Stimulated activated naive B cell treated with anti-CD40 and anti-IgM and Interleukin-4, amounts not matched to agents 10 μg/mL and 1 μg/mL and 100 μg/mL, for 72 hours (primary cell): ENCODE results near the gene SLC4A1.

Experiments used
- ATAC-seq, 2 donors: fragments of 150-1000 bp; cut with Tn5 transposase; replicated peaks; 2 replicates each; pipeline ENCODE4 v1.10.0; 2021; ENCODE audit warnings: moderate library complexity in 1 of 2
- DNase-seq: peaks from one replicate; pipeline ENCODE4 v3.0.0; 2021
- H3K27ac Mint-ChIP-seq: one replicate; pipeline ENCODE4 v1.8.0; 2022; ENCODE audit warnings: mild to moderate bottlenecking, mixed read lengths
- H3K27me3 Mint-ChIP-seq, 2 donors: one replicate each; pipeline ENCODE4 v1.8.0; 2022; ENCODE audit warnings: mixed read lengths in 2 of 2
- H3K36me3 Mint-ChIP-seq, 2 donors: one replicate each; pipeline ENCODE4 v1.8.0; 2022; ENCODE audit warnings: mixed read lengths in 2 of 2, mild to moderate bottlenecking in 1 of 2
- H3K4me1 Mint-ChIP-seq, 2 donors: one replicate each; pipeline ENCODE4 v1.8.0; 2022; ENCODE audit warnings: mixed read lengths in 2 of 2, mild to moderate bottlenecking in 1 of 2
- H3K4me3 Mint-ChIP-seq, 2 donors: one replicate each; pipeline ENCODE4 v1.8.0; 2022; ENCODE audit warnings: mild to moderate bottlenecking in 2 of 2, mixed read lengths in 2 of 2, moderate library complexity in 1 of 2
- H3K9me3 Mint-ChIP-seq, 2 donors: one replicate each; pipeline ENCODE4 v1.8.0; 2022; ENCODE audit warnings: mixed read lengths in 2 of 2, mild to moderate bottlenecking in 1 of 2

Gene SLC4A1

GRCh38 chr17:44308320-44308818, 40.4 kb upstream of the SLC4A1 start, which contains the start of gene RUNDC3A:
TSS of gene RUNDC3A (plus strand) at chr17:44308601. CDS start at chr17:44308833, 232 bp downstream.
- peak; percentile 88 to 91 for ATAC-seq
- H3K9me3 Mint-ChIP-seq = no peaks in the 10 kb centered on the region
- H3K36me3 Mint-ChIP-seq = peaks cover 0 to 2% of the 10 kb centered on the region in 2 donors
- peak; percentile 64 for DNase-seq
- peaks cover 65 to 71% of the 10 kb centered on the region in 2 donors for H3K27me3 Mint-ChIP-seq
- H3K27ac Mint-ChIP-seq = no peak within 1 kb of the TSS
- peak within 1 kb of the TSS; percentile 73 to 74 for H3K4me3 Mint-ChIP-seq
- peaks cover 13 to 37% of the 10 kb centered on the region in 2 donors for H3K4me1 Mint-ChIP-seq

DNA sequence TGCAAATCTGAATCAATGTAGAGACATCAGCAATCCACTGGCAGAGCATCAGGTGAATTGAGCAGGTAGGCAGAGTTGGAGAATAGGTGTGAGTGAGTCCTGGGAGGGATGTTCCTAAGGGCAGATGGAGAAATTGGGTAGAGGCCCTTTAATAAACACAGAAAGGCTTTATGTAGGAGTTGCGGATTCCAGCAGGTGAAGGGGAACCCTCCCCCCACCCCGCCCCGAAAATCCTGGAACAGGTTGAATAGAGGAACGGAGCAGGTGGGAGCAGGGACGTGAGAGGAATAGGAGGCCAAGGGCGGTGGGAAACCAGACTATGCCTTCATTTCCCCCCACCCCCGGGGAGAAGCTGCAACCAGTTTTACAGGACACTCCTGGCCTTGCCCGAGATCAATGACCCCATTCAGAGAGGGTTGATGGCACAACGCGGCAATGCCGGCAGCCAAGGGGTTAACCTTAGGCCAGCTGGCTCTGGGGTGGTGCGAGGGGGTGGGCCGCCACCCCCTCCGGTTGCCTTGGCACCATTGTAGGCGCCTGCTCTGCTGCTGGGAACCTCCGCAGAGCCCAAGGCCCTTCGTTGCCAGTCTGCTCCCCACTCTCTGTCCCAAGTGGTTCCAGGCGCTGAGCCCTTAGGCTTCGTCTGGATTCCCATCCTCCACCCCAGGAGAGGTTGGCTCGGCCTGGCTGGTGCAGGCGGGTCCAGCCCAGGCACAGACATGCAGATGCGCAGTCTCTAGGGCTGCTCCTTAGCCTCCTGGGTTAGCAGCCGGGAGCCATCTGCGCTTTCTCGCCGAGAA, 39.7 kb upstream of the SLC4A1 start:
- Mint-ChIP-seq H3K36me3 (peaks cover 0 to 2% of the 10 kb centered on the region in 2 donors), H3K4me3 (peak overlapping the region; percentile 73 to 74), H3K9me3 (no peaks in the 10 kb centered on the region), H3K27me3 (peaks cover 62 to 64% of the 10 kb centered on the region in 2 donors), H3K4me1 (peaks cover 13 to 37% of the 10 kb centered on the region in 2 donors), H3K27ac (no peak overlapping the region)
- peak; percentile 40 to 42 for ATAC-seq
- DNase-seq = no peak

DNA sequence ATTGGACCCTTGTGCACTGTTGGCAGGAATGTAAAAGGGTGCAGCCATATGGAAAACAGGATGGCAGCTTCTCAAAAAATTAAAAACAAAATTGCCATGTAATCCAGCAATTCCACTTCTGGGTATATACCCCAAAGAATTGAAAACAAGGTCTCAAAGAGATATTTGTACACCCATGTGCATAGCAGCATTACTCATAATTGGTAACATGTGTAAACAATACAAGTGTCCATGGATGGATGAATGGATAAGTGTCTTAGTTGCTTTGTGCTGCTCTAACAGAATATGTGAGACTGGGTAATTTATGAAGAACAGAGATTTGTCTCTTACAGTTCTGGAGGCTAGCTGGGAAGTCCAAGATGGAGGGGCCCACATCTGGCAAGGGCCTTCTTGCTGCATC, 36.7 kb upstream of the SLC4A1 start:
- ATAC-seq (no peak), DNase-seq (no peak)
- H3K36me3 Mint-ChIP-seq = no peaks in the 10 kb centered on the region
- H3K9me3 Mint-ChIP-seq = no peaks in the 10 kb centered on the region
- peaks cover 54 to 71% of the 10 kb centered on the region in 2 donors for H3K27me3 Mint-ChIP-seq
- peaks cover 8 to 29% of the 10 kb centered on the region in 2 donors for H3K4me1 Mint-ChIP-seq
- H3K4me3 Mint-ChIP-seq = no peak overlapping the region
- H3K27ac Mint-ChIP-seq = no peak overlapping the region

- no peak overlapping the region for H3K27ac Mint-ChIP-seq
- H3K9me3 Mint-ChIP-seq = no peaks in the 10 kb centered on the region
- H3K36me3 Mint-ChIP-seq = no peaks in the 10 kb centered on the region
- H3K27me3 Mint-ChIP-seq = peaks cover 24 to 54% of the 10 kb centered on the region in 2 donors
- DNase-seq (no peak), ATAC-seq (no peak)
- no peak overlapping the region for H3K4me3 Mint-ChIP-seq
- H3K4me1 Mint-ChIP-seq = no peaks in the 10 kb centered on the region
Measured at GRCh38 chr17:44297975-44298374, 30.0 kb upstream of the SLC4A1 start.

DNA sequence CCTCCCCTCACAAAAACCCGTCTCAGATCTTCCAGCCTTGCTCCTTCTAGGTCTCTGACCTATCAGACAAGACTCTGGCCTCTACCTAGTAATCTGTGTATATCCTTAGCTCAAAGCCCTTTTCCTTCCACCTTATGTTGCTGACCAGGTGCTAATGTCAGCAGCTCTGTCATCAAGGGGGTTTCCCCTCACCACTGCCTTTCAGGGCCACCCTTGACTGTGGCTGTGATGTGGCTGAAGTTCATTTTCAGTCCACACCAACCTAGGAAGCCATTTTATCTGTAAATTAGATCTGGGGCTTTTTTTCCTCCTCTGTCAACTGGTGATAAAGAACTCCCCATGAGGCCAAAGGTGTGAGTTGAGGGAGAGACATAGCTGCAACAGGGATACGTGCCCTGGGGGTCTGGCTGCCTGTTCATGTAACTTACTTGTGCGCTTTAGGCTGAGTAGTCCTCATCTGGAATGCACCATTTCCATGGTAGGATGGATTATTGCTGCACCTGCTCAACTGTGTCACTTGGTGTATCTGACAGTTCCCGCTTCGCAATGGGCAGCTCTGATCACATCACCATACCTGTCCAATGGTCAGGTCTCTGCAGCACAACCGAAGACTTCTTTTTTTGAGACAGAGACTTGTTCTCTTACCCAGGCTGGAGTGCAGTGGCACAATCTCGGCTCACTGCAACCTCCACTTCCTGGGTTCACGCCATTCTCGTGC, 25.7 kb upstream of the SLC4A1 start:
- H3K36me3 Mint-ChIP-seq = no peaks in the 10 kb centered on the region
- H3K9me3 Mint-ChIP-seq = no peaks in the 10 kb centered on the region
- no peak overlapping the region for H3K4me3 Mint-ChIP-seq
- no peak for DNase-seq
- H3K27ac Mint-ChIP-seq = no peak overlapping the region
- no peaks in the 10 kb centered on the region for H3K4me1 Mint-ChIP-seq
- peak; percentile 51 to 60 for ATAC-seq
- H3K27me3 Mint-ChIP-seq = peaks cover 23 to 38% of the 10 kb centered on the region in 2 donors

DNA sequence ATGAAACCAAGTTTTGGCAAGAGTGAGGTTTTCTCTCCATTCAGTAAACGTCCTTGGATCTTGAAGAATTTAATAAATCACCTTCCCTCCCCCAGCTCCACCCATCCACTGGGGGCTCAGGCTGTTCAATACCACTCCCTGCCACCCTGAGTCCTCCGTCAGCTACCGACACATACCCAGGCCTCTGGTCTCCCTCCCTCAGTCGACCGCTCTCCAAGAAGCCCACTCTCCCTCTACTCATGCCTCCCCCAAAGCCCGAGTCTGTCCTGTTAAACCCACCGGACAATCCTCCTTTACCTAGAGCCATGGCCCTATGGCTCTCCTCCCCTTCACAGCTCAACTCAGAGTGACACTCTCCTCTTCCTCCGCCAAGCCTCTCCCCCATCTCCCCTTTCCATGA, 19.7 kb upstream of the SLC4A1 start:
- no peak for DNase-seq
- no peaks in the 10 kb centered on the region for H3K4me1 Mint-ChIP-seq
- no peaks in the 10 kb centered on the region for H3K9me3 Mint-ChIP-seq
- peaks cover 25 to 39% of the 10 kb centered on the region in 2 donors for H3K27me3 Mint-ChIP-seq
- no peak overlapping the region for H3K27ac Mint-ChIP-seq
- no peak for ATAC-seq
- H3K4me3 Mint-ChIP-seq = no peak overlapping the region
- no peaks in the 10 kb centered on the region for H3K36me3 Mint-ChIP-seq

DNA sequence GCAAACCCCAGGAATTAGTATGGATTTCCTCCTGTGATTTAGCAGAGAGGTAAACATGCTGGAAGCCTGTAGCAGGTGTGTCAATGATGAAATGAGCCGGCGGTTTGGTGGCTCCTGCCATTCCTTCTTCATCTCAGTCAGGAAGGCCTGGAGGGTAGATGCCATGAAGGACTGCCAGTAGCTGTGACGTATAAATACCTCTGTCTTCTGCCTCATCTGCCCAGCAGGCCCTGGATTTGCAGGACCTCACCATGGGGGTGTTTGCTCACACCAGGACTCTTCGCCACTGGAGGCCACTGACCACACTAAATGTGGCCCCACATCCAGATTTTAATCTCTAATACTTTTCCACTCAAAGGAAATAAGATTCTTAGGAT, 16.1 kb upstream of the SLC4A1 start:
- no peaks in the 10 kb centered on the region for H3K9me3 Mint-ChIP-seq
- no peaks in the 10 kb centered on the region for H3K36me3 Mint-ChIP-seq
- H3K27me3 Mint-ChIP-seq = peaks cover 21 to 54% of the 10 kb centered on the region in 2 donors
- H3K4me1 Mint-ChIP-seq = peaks cover 12 to 13% of the 10 kb centered on the region in 2 donors
- no peak overlapping the region for H3K4me3 Mint-ChIP-seq
- no peak overlapping the region for H3K27ac Mint-ChIP-seq
- ATAC-seq (no peak), DNase-seq (no peak)

DNA sequence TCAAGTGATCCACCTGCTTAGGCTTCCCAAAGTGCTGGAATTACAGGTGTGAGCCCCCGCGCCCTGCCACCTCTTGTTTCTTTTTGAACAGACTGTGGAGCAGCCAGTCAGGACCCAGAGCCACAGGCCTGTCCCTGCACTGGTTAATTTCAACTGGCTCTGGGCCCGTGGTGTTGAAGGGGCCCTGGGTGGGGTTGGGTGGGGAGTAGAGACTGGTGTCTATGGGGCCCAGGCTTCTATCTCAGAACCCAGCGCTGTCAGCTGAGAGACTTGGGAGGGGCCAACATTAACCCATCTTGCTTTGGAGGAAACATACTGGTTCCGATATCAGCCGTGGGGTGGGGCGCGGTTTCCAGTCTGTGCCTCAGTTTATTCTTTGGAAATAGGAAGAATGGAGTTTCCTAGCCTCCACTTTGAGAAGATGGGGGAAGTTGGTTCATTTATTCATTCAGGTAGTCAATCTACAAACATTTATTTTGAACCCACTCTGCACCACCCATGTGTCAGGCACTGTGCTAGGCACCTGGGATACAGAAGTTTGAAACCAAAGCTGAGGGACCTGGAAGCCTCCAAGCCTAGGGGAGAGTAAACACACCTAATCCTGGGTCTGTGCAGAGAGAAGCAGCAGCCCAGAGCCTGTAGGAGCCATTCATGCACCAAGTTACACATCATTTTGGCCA, 15.5 kb upstream of the SLC4A1 start:
- DNase-seq (no peak), ATAC-seq (no peak)
- Mint-ChIP-seq H3K4me1 (peaks cover 12 to 13% of the 10 kb centered on the region in 2 donors), H3K27me3 (peaks cover 16 to 49% of the 10 kb centered on the region in 2 donors), H3K36me3 (no peaks in the 10 kb centered on the region), H3K4me3 (no peak overlapping the region), H3K9me3 (no peaks in the 10 kb centered on the region), H3K27ac (no peak overlapping the region)

DNA sequence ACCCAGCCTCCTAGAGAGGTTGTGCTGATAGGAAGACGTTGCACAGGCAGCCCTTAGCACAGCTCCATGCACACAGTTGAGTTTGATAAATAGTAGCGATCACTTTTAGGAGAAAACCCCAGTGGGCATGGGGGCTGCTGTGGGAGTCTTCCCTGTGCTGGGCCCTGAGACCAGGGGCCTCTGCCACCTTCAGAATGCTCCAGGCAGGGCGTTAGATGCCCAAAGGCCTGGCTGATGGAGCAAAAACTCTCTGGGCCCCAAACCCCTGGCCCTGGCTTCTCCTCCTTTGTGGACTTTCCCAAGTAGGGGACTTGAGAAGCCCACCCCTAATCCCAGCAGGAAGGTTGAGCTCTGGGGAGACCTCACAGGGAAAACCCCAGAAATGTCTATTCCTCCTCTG, 14.3 kb upstream of the SLC4A1 start:
- H3K9me3 Mint-ChIP-seq = no peaks in the 10 kb centered on the region
- peaks cover 12 to 50% of the 10 kb centered on the region in 2 donors for H3K27me3 Mint-ChIP-seq
- H3K27ac Mint-ChIP-seq = no peak overlapping the region
- ATAC-seq (no peak), DNase-seq (no peak)
- no peaks in the 10 kb centered on the region for H3K36me3 Mint-ChIP-seq
- peaks cover 12 to 13% of the 10 kb centered on the region in 2 donors for H3K4me1 Mint-ChIP-seq
- H3K4me3 Mint-ChIP-seq = no peak overlapping the region

DNA sequence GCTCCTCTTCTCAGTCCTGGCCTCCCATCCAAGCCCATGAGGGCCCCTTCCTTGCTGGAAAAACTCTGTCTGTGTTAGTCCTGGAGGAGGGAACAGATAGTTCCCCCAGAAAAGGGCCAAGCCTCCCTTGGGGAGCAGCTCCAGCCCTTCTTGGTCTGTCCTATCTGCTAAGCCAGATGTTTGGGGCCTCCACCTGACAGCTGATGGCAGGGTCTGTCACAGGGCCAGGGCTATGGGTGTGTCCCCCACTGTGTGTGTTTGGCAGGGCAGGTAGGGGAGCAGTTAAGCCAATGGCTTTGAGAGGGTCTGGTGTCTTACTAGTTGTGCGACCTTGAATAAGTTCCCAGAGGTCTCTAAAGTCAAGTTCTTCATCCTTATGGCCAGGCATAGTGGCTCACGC, 13.6 kb upstream of the SLC4A1 start:
- ATAC-seq = no peak
- Mint-ChIP-seq H3K27ac (no peak overlapping the region), H3K4me1 (peaks cover 12 to 13% of the 10 kb centered on the region in 2 donors), H3K27me3 (peaks cover 12 to 50% of the 10 kb centered on the region in 2 donors), H3K9me3 (no peaks in the 10 kb centered on the region), H3K36me3 (no peaks in the 10 kb centered on the region), H3K4me3 (no peak overlapping the region)
- no peak for DNase-seq

GRCh38 chr17:44280392-44280937, 12.5 kb upstream of the SLC4A1 start:
- H3K27me3 Mint-ChIP-seq = peaks cover 12 to 50% of the 10 kb centered on the region in 2 donors
- no peak overlapping the region for H3K4me3 Mint-ChIP-seq
- H3K27ac Mint-ChIP-seq = no peak overlapping the region

DNA sequence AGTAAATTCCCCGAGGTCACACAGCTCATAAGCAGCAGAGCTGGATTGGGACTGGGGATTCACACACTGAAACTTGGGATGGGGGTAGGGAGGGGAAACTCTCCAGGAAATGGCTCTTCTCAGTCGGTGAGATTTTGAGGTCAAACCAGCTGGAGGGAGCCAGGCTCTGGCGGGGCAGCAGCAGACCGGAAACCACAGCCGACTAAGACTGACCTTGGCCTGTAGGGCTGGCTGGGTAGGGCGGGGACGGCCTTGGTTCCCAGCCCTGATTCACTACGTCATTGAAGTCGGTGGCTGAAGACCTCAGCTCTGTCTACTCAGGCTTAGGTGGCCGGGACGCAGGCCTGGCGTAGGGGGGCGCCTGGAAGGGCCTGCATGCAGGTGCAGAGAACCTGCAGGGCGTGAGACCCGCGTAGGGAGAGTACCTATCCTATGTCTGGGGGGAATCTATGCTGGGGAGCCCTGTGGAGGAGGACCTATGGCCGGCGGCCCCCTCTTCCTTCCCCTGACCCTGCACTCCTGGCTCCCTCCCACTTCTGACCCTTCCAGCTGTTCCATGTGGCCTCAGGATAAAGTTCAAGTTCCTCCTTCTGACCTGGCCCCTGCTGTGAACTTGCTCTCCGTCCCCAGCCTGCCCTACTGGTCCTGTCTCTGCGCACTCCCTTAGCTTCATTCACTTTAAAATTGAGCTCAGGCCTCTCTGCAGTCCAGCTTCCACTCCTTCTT, 11.9 kb upstream of the SLC4A1 start:
- H3K27me3 Mint-ChIP-seq = peaks cover 19 to 51% of the 10 kb centered on the region in 2 donors
- H3K4me1 Mint-ChIP-seq = peaks cover 13 to 15% of the 10 kb centered on the region in 2 donors
- H3K4me3 Mint-ChIP-seq = no peak overlapping the region
- H3K36me3 Mint-ChIP-seq = no peaks in the 10 kb centered on the region
- no peak overlapping the region for H3K27ac Mint-ChIP-seq
- ATAC-seq = peak; percentile 94 to 97
- H3K9me3 Mint-ChIP-seq = no peaks in the 10 kb centered on the region
- DNase-seq = peak; percentile 32

More at GRCh38 chr17:44280392-44280937, 12.5 kb upstream of the SLC4A1 start:
- Mint-ChIP-seq H3K36me3 (no peaks in the 10 kb centered on the region), H3K4me1 (peaks cover 12 to 13% of the 10 kb centered on the region in 2 donors), H3K9me3 (no peaks in the 10 kb centered on the region)
- ATAC-seq (no peak), DNase-seq (no peak)

GRCh38 chr17:44279346-44279665, 11.4 kb upstream of the SLC4A1 start:
- no peak overlapping the region for H3K4me3 Mint-ChIP-seq
- no peak overlapping the region for H3K27ac Mint-ChIP-seq
- peaks cover 13 to 15% of the 10 kb centered on the region in 2 donors for H3K4me1 Mint-ChIP-seq
- no peaks in the 10 kb centered on the region for H3K36me3 Mint-ChIP-seq
- ATAC-seq (peak in 1 of 2 donors; percentile 59), DNase-seq (no peak)
- peaks cover 20 to 49% of the 10 kb centered on the region in 2 donors for H3K27me3 Mint-ChIP-seq
- H3K9me3 Mint-ChIP-seq = no peaks in the 10 kb centered on the region
